Dermis microvascular lymphatic vessel endothelial cell (primary cell): ENCODE measurements around the gene NAGK. TPM values are rescaled to one million over a fixed set of nuclear protein-coding genes. Genes with fewer than 3 reads are reported as not detected.
"Not testable (repeated sequence)": the region's sequence is repeated elsewhere in the genome, so short reads cannot be mapped to it uniquely, and the experiment has no call there.

Experiments used
- DNase-seq, 2 donors: peaks; one replicate each; pipeline versions ENCODE4 v3.0.0 to v3.0.0-alpha.2; 2010; ENCODE audit warnings: low read depth in 2 of 2
- total RNA-seq: library from RNA; depleted of rRNA; stranded (reverse); fragments of >200 nt; gene quantifications from 2 replicates; pipeline ENCODE4 v1.2.1, GENCODE V29; 2014

NAGK gene
- 51.0 and 72.4 TPM in 2 replicates for total RNA-seq

GRCh38 chr2:71068218-71069035, at the start of gene NAGK:
Gene NAGK (plus strand): TSS chr2:71068648. CDS start chr2:71068684, 36 bp downstream.
- peak; percentile 91 to 95 for DNase-seq

DNA sequence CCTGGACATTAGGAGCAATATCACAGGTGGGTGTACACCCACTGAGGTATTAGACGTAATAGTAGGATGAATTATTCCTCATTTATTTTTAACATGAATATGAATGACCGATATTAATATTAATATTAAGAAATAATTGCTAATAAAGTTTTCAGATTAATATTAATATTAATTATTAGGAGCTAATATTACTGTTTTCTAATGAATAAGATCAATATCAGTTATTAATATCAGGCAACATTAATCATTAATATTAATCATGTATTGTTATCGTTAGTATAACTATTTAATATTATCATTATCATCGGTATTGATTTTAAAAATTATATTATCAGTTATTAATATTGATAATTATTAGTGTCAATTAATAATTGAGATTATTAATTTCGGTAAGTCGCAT, 48.5 kb upstream of the NAGK start:
- DNase-seq = not testable (repeated sequence)

DNA sequence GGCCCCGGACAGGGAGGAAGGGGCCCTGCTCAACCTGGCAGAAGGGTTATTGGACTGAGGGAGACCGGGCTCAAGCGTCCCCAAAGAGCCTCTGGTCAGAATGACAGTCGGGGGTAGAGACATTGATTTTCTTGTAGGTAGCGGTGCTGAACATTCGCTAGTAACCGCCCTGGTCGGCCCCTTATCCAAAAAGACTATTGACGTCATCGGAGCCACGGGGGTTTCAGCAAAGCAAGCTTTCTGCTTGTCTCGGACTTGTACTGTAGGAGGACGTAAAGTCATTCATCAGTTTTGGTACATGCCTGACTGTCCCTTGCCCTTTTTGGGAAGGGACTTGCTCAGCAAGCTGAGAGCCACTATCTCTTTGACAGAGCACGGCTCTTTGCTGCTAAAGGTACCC, 47.1 kb upstream of the NAGK start:
- DNase-seq = not testable (repeated sequence)

- not testable (repeated sequence) for DNase-seq
Observed at GRCh38 chr2:71023553-71024243, 44.8 kb upstream of the NAGK start.

GRCh38 chr2:71036296-71036695, 32.2 kb upstream of the NAGK start:
- DNase-seq = not testable (repeated sequence)

DNA sequence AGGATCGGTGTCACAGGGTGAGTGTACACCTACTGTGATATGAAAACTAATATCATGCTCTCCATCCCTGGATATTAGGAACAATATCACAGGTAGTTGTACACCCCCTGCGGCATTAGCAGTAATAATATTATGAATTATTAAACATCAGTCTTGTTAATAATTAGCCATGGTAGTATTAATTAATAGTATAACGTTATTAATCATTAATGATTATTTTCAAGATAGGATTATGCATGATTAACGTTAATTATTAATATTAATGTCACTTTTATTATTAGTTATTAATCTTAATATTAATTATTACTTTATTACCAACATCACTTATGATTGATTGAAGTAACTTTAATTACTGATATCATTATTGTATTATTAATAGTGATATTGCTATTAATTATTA, 26.2 kb upstream of the NAGK start:
- no peak for DNase-seq

- no peak for DNase-seq
Observed at GRCh38 chr2:71043531-71044407, 24.7 kb upstream of the NAGK start.

- DNase-seq = no peak
Observed at GRCh38 chr2:71045151-71045550, 23.3 kb upstream of the NAGK start.

GRCh38 chr2:71045865-71046548, 22.4 kb upstream of the NAGK start:
- DNase-seq = no peak

- no peak for DNase-seq
Observed at GRCh38 chr2:71048096-71048495, 20.4 kb upstream of the NAGK start.

GRCh38 chr2:71049704-71050360, 18.6 kb upstream of the NAGK start:
- DNase-seq = not testable (repeated sequence)

DNA sequence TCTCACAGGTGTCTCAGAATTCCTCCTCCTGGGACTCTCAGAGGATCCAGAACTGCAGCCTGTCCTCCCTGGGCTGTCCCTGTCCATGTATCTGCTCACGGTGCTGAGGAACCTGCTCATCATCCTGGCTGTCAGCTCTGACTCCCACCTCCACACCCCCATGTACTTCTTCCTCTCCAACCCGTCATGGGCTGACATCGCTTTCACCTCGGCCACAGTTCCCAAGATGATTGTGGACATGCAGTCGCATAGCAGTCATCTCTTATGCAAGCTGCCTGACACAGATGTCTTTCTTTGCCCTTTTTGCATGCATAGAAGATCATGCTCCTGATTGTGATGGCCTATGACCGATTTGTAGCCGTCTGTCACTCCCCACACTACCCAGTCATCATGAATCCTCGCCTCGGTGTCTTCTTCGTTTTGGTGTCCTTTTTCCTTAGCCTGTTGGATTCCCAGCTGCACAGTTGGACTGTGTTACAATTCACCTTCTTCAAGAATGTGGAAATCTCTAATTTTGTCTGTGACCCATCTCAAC, 13.2 kb upstream of the NAGK start:
- DNase-seq = not testable (repeated sequence)

DNA sequence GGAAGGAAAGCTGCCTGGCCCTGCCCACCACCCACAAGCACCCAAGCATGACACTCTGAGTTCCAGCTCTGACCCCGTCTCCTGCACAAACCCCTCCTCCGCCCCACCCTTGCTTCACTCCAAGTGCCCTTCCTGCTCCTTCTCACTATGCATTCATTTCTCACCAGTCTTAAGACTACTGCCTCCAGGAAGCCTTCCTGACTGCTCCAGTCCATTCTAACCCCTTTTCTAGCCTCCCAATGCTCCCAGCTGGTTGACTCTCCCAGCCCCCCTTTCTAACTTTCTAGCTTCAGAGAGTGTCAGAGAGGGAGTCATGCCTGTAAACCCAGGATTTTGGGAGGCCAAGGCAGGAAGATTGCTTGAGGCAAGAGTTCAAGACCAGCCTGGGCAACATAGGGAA, 8.2 kb upstream of the NAGK start:
- no peak for DNase-seq

- DNase-seq = no peak
Observed at GRCh38 chr2:71060871-71061270, 7.6 kb upstream of the NAGK start.

DNA sequence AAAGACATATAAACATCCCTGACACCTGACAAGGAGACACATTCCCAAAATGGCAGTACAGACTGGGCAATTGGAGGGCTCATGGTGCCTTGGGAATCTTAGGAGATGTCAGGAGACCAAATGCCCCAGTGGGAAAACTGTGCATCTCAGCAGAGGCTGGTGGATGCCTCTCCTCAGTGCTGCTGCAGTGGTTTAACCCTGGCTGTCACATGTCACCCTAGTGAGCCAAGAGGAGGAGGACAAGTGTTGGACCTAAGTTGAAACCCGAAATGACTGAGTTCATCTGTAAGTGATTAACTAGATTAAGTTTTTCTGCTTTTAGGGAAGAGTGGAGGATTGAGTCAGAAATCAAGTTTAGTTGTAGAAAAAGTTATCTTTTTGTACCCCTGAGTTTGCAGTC, 5.2 kb upstream of the NAGK start:
- no peak for DNase-seq

GRCh38 chr2:71064110-71064611, 4.3 kb upstream of the NAGK start:
- no peak for DNase-seq

GRCh38 chr2:71064754-71065621, 3.5 kb upstream of the NAGK start:
- DNase-seq = no peak

DNA sequence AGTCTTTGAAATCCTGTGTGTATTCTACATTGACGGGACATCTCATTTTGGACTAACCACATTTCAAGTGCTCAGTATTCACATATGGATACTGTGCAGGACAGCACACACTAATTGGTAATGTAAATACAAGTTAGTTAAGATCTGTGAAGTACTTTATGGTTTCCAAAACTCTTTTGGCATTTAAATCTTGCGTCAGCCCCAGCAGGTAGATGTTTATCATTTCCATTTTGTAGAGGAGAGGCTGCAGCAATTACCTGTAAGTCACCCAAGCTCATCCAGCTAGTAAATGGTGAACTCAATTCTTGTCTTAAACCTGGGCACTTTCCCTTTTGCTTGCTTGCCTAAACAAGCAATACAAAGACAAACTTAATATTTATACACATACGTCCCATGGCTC, 1.6 kb upstream of the NAGK start:
- no peak for DNase-seq

DNA sequence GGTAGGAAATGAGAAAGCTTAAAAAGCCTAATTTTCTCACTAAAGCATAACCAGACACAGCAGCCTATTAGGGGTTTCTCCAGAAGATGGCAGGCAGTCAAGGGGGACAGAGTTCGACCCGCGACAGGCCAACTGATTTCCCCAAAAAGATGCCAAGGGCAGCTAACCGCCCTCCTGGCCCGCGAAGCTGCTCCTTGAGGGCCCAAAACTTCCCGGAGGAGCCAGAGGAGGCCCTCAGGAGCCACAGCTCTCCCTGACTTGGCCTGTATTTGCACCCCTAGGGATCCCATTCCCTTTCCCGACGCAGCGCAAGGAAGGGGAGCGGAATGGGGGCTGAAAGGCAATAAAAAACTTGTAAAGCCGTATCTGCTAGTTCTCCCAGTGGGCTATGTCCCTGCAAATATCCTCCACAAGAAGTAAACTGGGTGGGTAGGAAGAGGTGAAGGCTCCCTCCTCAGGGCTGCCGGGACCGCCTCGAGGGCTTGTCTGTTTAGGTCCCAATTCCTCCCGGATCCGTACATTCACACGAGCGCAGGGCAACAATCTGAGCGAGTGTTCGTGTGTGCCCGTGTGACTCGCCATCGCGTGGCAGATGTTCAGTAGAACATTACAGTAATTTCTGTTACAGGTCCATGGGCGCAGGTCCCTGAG, 756 bp upstream of the NAGK start:
- DNase-seq = peak in 1 of 2 donors; percentile 12
